Bronchial epithelial cell (primary cell): ENCODE measurements around the gene NTRK3. TPM values are rescaled to one million over a fixed set of nuclear protein-coding genes. Genes with fewer than 3 reads are reported as not detected.
A peak's percentile ranks its signal among the peaks of the same experiment; 100 is the strongest.

Experiments
- DNase-seq: peaks from one replicate; pipeline ENCODE4 v3.0.0-alpha.2; 2010; ENCODE audit warnings: low read depth
- FAIRE-seq: peaks from 2 replicates; lab custom pipeline; 2011; peaks lifted over from hg19 to GRCh38; lab: Jason Lieb, UNC
- H3K27me3 ChIP-seq: 2 replicates; pipeline ENCODE4 v1.5.1; 2011; ENCODE audit warnings: low read length; ENCODE audit not compliant: control insufficient read depth, insufficient read depth
- H3K36me3 ChIP-seq: 2 replicates; pipeline ENCODE4 v1.5.1; 2011; ENCODE audit warnings: low read length; ENCODE audit not compliant: control insufficient read depth, insufficient read depth
- H3K4me3 ChIP-seq: 2 replicates; pipeline ENCODE4 v1.5.1; 2011; ENCODE audit warnings: mild to moderate bottlenecking, low read depth, low read length, control low read depth
- CTCF ChIP-seq: IDR thresholded peaks from 2 replicates; pipeline ENCODE4 v1.5.1; 2011; ENCODE audit warnings: mild to moderate bottlenecking, moderate library complexity, low read length, control low read depth, inconsistent platforms; ENCODE audit not compliant: insufficient read depth, severe bottlenecking
- total RNA-seq: library from RNA; depleted of rRNA; stranded (reverse); fragments of >200 nt; gene quantifications from 2 replicates; pipeline ENCODE4 v1.2.1, GENCODE V29; 2014

The NTRK3 gene
- total RNA-seq, 1 donor from 2014 or later = not detected

DNA sequence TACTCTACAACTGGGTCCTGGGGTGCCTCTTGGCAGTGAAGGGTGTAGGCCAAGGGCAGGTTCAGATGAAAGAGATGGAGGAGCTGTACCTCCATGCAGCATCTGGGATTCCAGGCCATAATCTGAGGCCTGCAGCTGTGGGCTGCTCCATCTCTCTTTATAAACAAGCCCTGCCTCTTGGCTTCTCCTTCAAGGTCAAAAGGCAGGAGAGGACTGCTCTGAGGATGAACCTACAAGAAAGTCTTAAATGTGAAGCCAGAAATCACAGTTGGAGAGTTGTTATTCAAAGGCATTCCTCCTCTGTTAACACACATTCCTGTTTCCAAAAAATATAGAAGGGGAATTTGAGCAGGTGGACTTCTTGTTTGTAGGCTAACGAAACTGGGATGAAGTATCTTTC, 355.5 kb downstream of the NTRK3 start:
- FAIRE-seq = no peak
- Histone ChIP-seq H3K27me3 (no peaks in the 10 kb centered on the region), H3K4me3 (no peak overlapping the region), H3K36me3 (no peaks in the 10 kb centered on the region)
- no peak for DNase-seq
- TF ChIP-seq CTCF = no peak

- Histone ChIP-seq H3K4me3 (no peak overlapping the region), H3K27me3 (no peaks in the 10 kb centered on the region), H3K36me3 (no peaks in the 10 kb centered on the region)
- FAIRE-seq (no peak), DNase-seq (no peak)
- TF ChIP-seq CTCF = no peak
Measured at GRCh38 chr15:87896936-87897335, 359.6 kb downstream of the NTRK3 start.

GRCh38 chr15:87887177-87887576, 369.4 kb downstream of the NTRK3 start:
- Histone ChIP-seq H3K4me3 (no peak overlapping the region), H3K36me3 (no peaks in the 10 kb centered on the region), H3K27me3 (no peaks in the 10 kb centered on the region)
- DNase-seq = no peak
- TF ChIP-seq CTCF = no peak
- FAIRE-seq = no peak

DNA sequence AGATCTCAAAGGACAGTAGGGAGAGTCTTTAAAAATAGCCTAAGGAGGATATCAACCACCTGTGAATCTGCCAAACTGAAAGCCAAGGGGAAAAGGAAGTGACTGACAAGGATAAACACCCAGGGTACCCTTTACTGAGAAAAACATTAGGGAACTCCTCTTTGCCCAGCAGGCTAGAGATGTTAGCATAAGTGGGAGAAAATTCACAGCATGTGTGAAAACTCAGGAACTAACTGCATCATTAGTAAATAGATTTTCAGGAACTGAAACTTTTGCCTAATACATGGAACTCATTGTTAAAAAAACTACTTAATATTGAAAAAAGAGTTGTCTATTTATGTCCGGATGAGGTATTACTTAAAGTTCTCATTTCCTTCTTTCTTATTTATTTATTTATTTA, 375.5 kb downstream of the NTRK3 start:
- no peak for DNase-seq
- TF ChIP-seq CTCF = no peak
- H3K4me3 ChIP-seq = no peak overlapping the region
- no peak for FAIRE-seq
- H3K27me3 ChIP-seq = no peaks in the 10 kb centered on the region
- H3K36me3 ChIP-seq = no peaks in the 10 kb centered on the region

GRCh38 chr15:87877822-87878542, 378.6 kb downstream of the NTRK3 start:
- Histone ChIP-seq H3K36me3 (no peaks in the 10 kb centered on the region), H3K4me3 (no peak overlapping the region), H3K27me3 (no peaks in the 10 kb centered on the region)
- no peak for TF ChIP-seq CTCF
- DNase-seq = no peak
- FAIRE-seq = no peak

GRCh38 chr15:87877114-87877810, 379.3 kb downstream of the NTRK3 start:
- DNase-seq = no peak
- TF ChIP-seq CTCF = no peak
- FAIRE-seq = peak; percentile 7
- no peaks in the 10 kb centered on the region for H3K27me3 ChIP-seq
- H3K4me3 ChIP-seq = no peak overlapping the region
- H3K36me3 ChIP-seq = no peaks in the 10 kb centered on the region
